Measurements from ENCODE around the gene GASK1A.

Gene GASK1A

GRCh38 chr3:42963269-42963668 is 15.8 kb upstream of the GASK1A start:
- Histone ChIP-seq H3K9ac (ENCODE audit: low read length) (no peak overlapping the region), H3K36me3 (ENCODE audit: control insufficient read depth in 1 of 2, insufficient read depth in 2 of 2, low read depth in 1 of 2, low read length in 2 of 2) (no peaks in the 10 kb centered on the region), H4K91ac (ENCODE audit: low read length) (no peak overlapping the region), H3K14ac (ENCODE audit: low read length in 2 of 2) (no peak overlapping the region), H3K18ac (ENCODE audit: low read depth in 1 of 2, low read length in 2 of 2) (no peak overlapping the region), H2BK12ac (ENCODE audit: low read length in 2 of 2) (no peak overlapping the region), H2BK15ac (ENCODE audit: low read depth, poor library complexity, severe bottlenecking) (no peak overlapping the region), H2AK5ac (ENCODE audit: low read length, severe bottlenecking) (no peak overlapping the region), H3K9me3 (ENCODE audit: control insufficient read depth, low read length) (no peaks in the 10 kb centered on the region), H2BK5ac (ENCODE audit: low read depth, low read length, poor library complexity, severe bottlenecking) (no peak overlapping the region), H4K8ac (ENCODE audit: low read length) (no peak overlapping the region), H3K4me2 (ENCODE audit: low read length, poor library complexity, severe bottlenecking) (no peak overlapping the region), H2BK120ac (ENCODE audit: low read depth, low read length) (no peak overlapping the region), H3K4me1 (ENCODE audit: control insufficient read depth, insufficient read depth, low read depth, low read length) (no peaks in the 10 kb centered on the region), H2AFZ (ENCODE audit: low read depth, low read length) (no peak overlapping the region), H3K27me3 (ENCODE audit: control insufficient read depth in 1 of 2, insufficient read depth in 1 of 2, low read length in 2 of 2) (peaks cover 0 to 5% of the 10 kb centered on the region in 2 experiments), H3K4ac (ENCODE audit: low read depth in 1 of 2, low read length in 2 of 2) (no peak overlapping the region), H3K4me3 (ENCODE audit: insufficient read depth in 1 of 2, low read depth in 1 of 2, low read length in 2 of 2) (no peak overlapping the region), H3K79me1 (replicated peaks; ENCODE audit: low read length, poor library complexity, severe bottlenecking) (no peaks in the 10 kb centered on the region), H3K23ac (ENCODE audit: low read length in 2 of 2) (no peak overlapping the region), H3K27ac (ENCODE audit: low read length, poor library complexity, severe bottlenecking) (no peak overlapping the region)
- no CpG with 5 or more reads among the region's 2 CpGs for WGBS
- no peak for DNase-seq

GRCh38 chr3:42964266-42964665 is 14.8 kb upstream of the GASK1A start:
- no peak overlapping the region for H2BK12ac ChIP-seq (ENCODE audit: low read length in 2 of 2)
- peaks cover 0 to 8% of the 10 kb centered on the region in 2 experiments for H3K27me3 ChIP-seq (ENCODE audit: control insufficient read depth in 1 of 2, insufficient read depth in 1 of 2, low read length in 2 of 2)
- no peaks in the 10 kb centered on the region for H3K9me3 ChIP-seq (ENCODE audit: control insufficient read depth, low read length)
- 100% methylated on average over 1 of the region's 4 CpGs for WGBS
- no peak overlapping the region for H3K14ac ChIP-seq (ENCODE audit: low read length in 2 of 2)
- H4K8ac ChIP-seq (ENCODE audit: low read length) = no peak overlapping the region
- H3K9ac ChIP-seq (ENCODE audit: low read length) = no peak overlapping the region
- H2BK15ac ChIP-seq (ENCODE audit: low read depth, poor library complexity, severe bottlenecking) = no peak overlapping the region
- no peaks in the 10 kb centered on the region for H3K36me3 ChIP-seq (ENCODE audit: control insufficient read depth in 1 of 2, insufficient read depth in 2 of 2, low read depth in 1 of 2, low read length in 2 of 2)
- no peak overlapping the region for H3K4me3 ChIP-seq (ENCODE audit: insufficient read depth in 1 of 2, low read depth in 1 of 2, low read length in 2 of 2)
- H3K4me1 ChIP-seq (ENCODE audit: control insufficient read depth, insufficient read depth, low read depth, low read length) = no peaks in the 10 kb centered on the region
- H3K23ac ChIP-seq (ENCODE audit: low read length in 2 of 2) = no peak overlapping the region
- no peak overlapping the region for H4K91ac ChIP-seq (ENCODE audit: low read length)
- H2AK5ac ChIP-seq (ENCODE audit: low read length, severe bottlenecking) = no peak overlapping the region
- H3K4ac ChIP-seq (ENCODE audit: low read depth in 1 of 2, low read length in 2 of 2) = no peak overlapping the region
- H2BK120ac ChIP-seq (ENCODE audit: low read depth, low read length) = no peak overlapping the region
- H3K18ac ChIP-seq (ENCODE audit: low read depth in 1 of 2, low read length in 2 of 2) = no peak overlapping the region
- H3K79me1 ChIP-seq (replicated peaks; ENCODE audit: low read length, poor library complexity, severe bottlenecking) = no peaks in the 10 kb centered on the region
- no peak overlapping the region for H2BK5ac ChIP-seq (ENCODE audit: low read depth, low read length, poor library complexity, severe bottlenecking)
- no peak for DNase-seq
- H2AFZ ChIP-seq (ENCODE audit: low read depth, low read length) = no peak overlapping the region
- no peak overlapping the region for H3K4me2 ChIP-seq (ENCODE audit: low read length, poor library complexity, severe bottlenecking)
- no peak overlapping the region for H3K27ac ChIP-seq (ENCODE audit: low read length, poor library complexity, severe bottlenecking)

GRCh38 chr3:42970557-42970956 is 8.6 kb upstream of the GASK1A start:
- H2AK5ac ChIP-seq (ENCODE audit: low read length, severe bottlenecking) = no peak overlapping the region
- no peak overlapping the region for H3K9ac ChIP-seq (ENCODE audit: low read length)
- no peak overlapping the region for H3K4me2 ChIP-seq (ENCODE audit: low read length, poor library complexity, severe bottlenecking)
- H3K27me3 ChIP-seq (ENCODE audit: control insufficient read depth in 1 of 2, insufficient read depth in 1 of 2, low read length in 2 of 2) = peaks cover 0 to 3% of the 10 kb centered on the region in 2 experiments
- H3K18ac ChIP-seq (ENCODE audit: low read depth in 1 of 2, low read length in 2 of 2) = no peak overlapping the region
- no peak overlapping the region for H3K27ac ChIP-seq (ENCODE audit: low read length, poor library complexity, severe bottlenecking)
- H2BK15ac ChIP-seq (ENCODE audit: low read depth, poor library complexity, severe bottlenecking) = no peak overlapping the region
- H3K36me3 ChIP-seq (ENCODE audit: control insufficient read depth in 1 of 2, insufficient read depth in 2 of 2, low read depth in 1 of 2, low read length in 2 of 2) = no peaks in the 10 kb centered on the region
- H3K79me1 ChIP-seq (replicated peaks; ENCODE audit: low read length, poor library complexity, severe bottlenecking) = no peaks in the 10 kb centered on the region
- no peak overlapping the region for H3K23ac ChIP-seq (ENCODE audit: low read length in 2 of 2)
- H3K14ac ChIP-seq (ENCODE audit: low read length in 2 of 2) = no peak overlapping the region
- no peak overlapping the region for H2BK5ac ChIP-seq (ENCODE audit: low read depth, low read length, poor library complexity, severe bottlenecking)
- no peak overlapping the region for H2BK12ac ChIP-seq (ENCODE audit: low read length in 2 of 2)
- H3K9me3 ChIP-seq (ENCODE audit: control insufficient read depth, low read length) = peaks cover 18% of the 10 kb centered on the region
- no peak overlapping the region for H3K4ac ChIP-seq (ENCODE audit: low read depth in 1 of 2, low read length in 2 of 2)
- H2BK120ac ChIP-seq (ENCODE audit: low read depth, low read length) = no peak overlapping the region
- H3K4me1 ChIP-seq (ENCODE audit: control insufficient read depth, insufficient read depth, low read depth, low read length) = no peaks in the 10 kb centered on the region
- no peak overlapping the region for H4K8ac ChIP-seq (ENCODE audit: low read length)
- H2AFZ ChIP-seq (ENCODE audit: low read depth, low read length) = no peak overlapping the region
- no peak overlapping the region for H3K4me3 ChIP-seq (ENCODE audit: insufficient read depth in 1 of 2, low read depth in 1 of 2, low read length in 2 of 2)
- no peak for DNase-seq
- no peak overlapping the region for H4K91ac ChIP-seq (ENCODE audit: low read length)

- Histone ChIP-seq H3K9me3 (ENCODE audit: control insufficient read depth, low read length) (peaks cover 22% of the 10 kb centered on the region), H3K4me3 (ENCODE audit: insufficient read depth in 1 of 2, low read depth in 1 of 2, low read length in 2 of 2) (no peak overlapping the region), H3K14ac (ENCODE audit: low read length in 2 of 2) (no peak overlapping the region), H3K4me1 (ENCODE audit: control insufficient read depth, insufficient read depth, low read depth, low read length) (no peaks in the 10 kb centered on the region), H2AK5ac (ENCODE audit: low read length, severe bottlenecking) (no peak overlapping the region), H3K4ac (ENCODE audit: low read depth in 1 of 2, low read length in 2 of 2) (no peak overlapping the region), H2BK15ac (ENCODE audit: low read depth, poor library complexity, severe bottlenecking) (no peak overlapping the region), H2BK12ac (ENCODE audit: low read length in 2 of 2) (no peak overlapping the region), H3K27ac (ENCODE audit: low read length, poor library complexity, severe bottlenecking) (no peak overlapping the region), H3K4me2 (ENCODE audit: low read length, poor library complexity, severe bottlenecking) (no peak overlapping the region), H2BK120ac (ENCODE audit: low read depth, low read length) (no peak overlapping the region), H3K18ac (ENCODE audit: low read depth in 1 of 2, low read length in 2 of 2) (no peak overlapping the region), H3K27me3 (ENCODE audit: control insufficient read depth in 1 of 2, insufficient read depth in 1 of 2, low read length in 2 of 2) (peaks cover 0 to 3% of the 10 kb centered on the region in 2 experiments), H2BK5ac (ENCODE audit: low read depth, low read length, poor library complexity, severe bottlenecking) (no peak overlapping the region), H3K9ac (ENCODE audit: low read length) (no peak overlapping the region), H3K79me1 (replicated peaks; ENCODE audit: low read length, poor library complexity, severe bottlenecking) (no peaks in the 10 kb centered on the region), H3K36me3 (ENCODE audit: control insufficient read depth in 1 of 2, insufficient read depth in 2 of 2, low read depth in 1 of 2, low read length in 2 of 2) (no peaks in the 10 kb centered on the region), H3K23ac (ENCODE audit: low read length in 2 of 2) (no peak overlapping the region), H2AFZ (ENCODE audit: low read depth, low read length) (no peak overlapping the region), H4K91ac (ENCODE audit: low read length) (no peak overlapping the region), H4K8ac (ENCODE audit: low read length) (no peak overlapping the region)
- 93% methylated on average over 2 of the region's 3 CpGs for WGBS
- no peak for DNase-seq
Measured at GRCh38 chr3:42970976-42971772, 7.9 kb upstream of the GASK1A start.
